Lower leg skin (tissue), 4 donors: Measurements from ENCODE around the gene IMP4. TPM values are rescaled to one million over a fixed set of nuclear protein-coding genes. Genes with fewer than 3 reads are reported as not detected.

Experiments
- DNase-seq, 2 donors: peaks; one replicate each; pipeline ENCODE4 v3.0.0-alpha.2; 2019; ENCODE audit warnings: low spot score in 2 of 2
- H3K4me3 ChIP-seq: fragments of 200-600 bp; sonication (generic); 2 replicates; pipeline ENCODE4 v1.5.1; 2017; ENCODE audit warnings: mild to moderate bottlenecking, low read depth; ENCODE audit not compliant: poor library complexity, severe bottlenecking
- POLR2A ChIP-seq, 2 donors: fragments of 450-650 bp; IDR thresholded peaks; one replicate each; pipeline ENCODE4 v1.6.1; 2016 to 2017; ENCODE audit warnings: antibody characterized with exemption in 2 of 2, mild to moderate bottlenecking in 1 of 2, moderate library complexity in 1 of 2
- WGBS, 2 donors: methylation state at CpG; one replicate each; pipeline ENCODE4 v1.1.5; 2018; 5-methylcytosine and 5-hydroxymethylcytosine counted together
- intact Hi-C: fragments of 100-400 bp; cut with DNase I; formaldehyde crosslinking; loops from one replicate; pipeline ENCODE4 v1.15.0; 2023; ENCODE audit warnings: low total_unique reads
- total RNA-seq, 4 donors: library from RNA; depleted of rRNA; stranded (reverse); fragments of >200 nt; gene quantifications; one replicate each; pipeline ENCODE4 v1.1.0, GENCODE V29; 2016
- TF ChIP-seq, protein P1 (sequence below), 3 donors: fragments of 450-650 bp; IDR thresholded peaks; one replicate each; pipeline ENCODE4 v1.5.1; 2016; ENCODE audit warnings: antibody characterized with exemption in 3 of 3, mild to moderate bottlenecking in 3 of 3, moderate library complexity in 2 of 3

IMP4 gene
- total RNA-seq, 4 donors from 2014 or later: 84.8 to 98.1 (median 97.0) TPM

DNA sequence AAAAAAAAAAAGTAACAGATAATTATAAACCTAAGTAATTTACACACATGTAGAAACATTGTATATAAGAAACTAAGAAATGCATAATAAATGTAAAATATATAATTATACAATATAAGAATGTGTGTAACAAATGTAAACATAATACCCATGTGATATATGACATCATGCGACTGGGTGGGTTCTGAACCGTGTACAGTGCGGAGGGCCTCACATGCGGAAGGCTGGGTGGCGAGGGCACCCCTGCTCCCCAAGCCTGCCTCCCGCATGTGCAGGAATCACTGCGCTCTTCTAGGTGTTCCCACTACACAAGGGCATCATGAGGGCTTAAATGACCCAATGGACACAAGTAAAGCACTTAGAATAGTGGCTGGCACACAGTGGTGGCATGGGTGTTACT lies 15.2 kb downstream of the IMP4 start:
- WGBS, 2 donors: 94 to 95% methylated on average over 7 of the region's 7 CpGs
- no peak overlapping the region for H3K4me3 ChIP-seq
- intact Hi-C loops: no loop called here
- TF ChIP-seq, protein P1, sequence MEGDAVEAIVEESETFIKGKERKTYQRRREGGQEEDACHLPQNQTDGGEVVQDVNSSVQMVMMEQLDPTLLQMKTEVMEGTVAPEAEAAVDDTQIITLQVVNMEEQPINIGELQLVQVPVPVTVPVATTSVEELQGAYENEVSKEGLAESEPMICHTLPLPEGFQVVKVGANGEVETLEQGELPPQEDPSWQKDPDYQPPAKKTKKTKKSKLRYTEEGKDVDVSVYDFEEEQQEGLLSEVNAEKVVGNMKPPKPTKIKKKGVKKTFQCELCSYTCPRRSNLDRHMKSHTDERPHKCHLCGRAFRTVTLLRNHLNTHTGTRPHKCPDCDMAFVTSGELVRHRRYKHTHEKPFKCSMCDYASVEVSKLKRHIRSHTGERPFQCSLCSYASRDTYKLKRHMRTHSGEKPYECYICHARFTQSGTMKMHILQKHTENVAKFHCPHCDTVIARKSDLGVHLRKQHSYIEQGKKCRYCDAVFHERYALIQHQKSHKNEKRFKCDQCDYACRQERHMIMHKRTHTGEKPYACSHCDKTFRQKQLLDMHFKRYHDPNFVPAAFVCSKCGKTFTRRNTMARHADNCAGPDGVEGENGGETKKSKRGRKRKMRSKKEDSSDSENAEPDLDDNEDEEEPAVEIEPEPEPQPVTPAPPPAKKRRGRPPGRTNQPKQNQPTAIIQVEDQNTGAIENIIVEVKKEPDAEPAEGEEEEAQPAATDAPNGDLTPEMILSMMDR (IDR thresholded peaks at IDR 0.05): no peak
- no peak for TF ChIP-seq POLR2A (IDR thresholded peaks at IDR 0.05)
- DNase-seq: peak in 1 of 2 donors; percentile 58

DNA sequence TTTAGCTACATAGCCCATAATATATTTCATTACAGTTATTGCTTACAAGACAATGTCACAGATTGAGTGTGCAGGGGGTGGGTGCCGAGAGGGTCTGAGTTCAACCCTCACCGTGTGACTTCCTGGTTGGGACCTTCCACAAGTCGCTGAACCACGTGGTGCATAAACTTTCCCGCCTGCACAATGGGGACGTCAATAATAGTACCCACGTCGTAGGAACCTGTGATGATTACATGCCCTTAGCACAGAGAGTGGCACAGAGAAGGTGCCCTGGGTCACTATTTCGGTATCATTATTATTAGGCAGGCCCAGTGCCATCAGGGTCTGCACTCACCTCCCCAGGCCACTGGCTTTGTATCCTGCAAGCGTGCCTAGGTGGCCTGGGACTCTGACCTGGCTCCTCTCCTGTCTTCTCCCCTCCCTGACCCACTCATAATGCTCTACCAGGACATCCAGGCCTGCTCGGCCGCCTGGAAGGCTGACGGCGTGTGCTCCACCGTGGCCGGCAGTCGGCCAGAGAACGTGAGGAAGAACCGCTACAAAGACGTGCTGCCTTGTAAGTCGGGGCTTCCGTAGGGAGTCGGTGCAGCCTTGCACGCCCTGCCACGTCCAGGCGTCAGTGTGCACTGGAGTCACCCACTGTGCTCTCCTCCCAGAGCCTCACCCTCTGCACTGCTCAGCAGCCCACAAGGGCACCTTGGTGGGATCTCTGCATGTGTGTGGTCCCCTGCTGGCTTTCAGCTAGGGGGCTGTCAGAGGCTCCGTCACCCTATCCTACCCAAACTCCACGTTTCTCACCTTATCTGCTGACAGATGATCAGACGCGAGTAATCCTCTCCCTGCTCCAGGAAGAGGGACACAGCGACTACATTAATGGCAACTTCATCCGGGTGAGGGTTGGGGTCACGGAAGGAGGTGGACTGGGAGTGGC lies 16.0 kb downstream of the IMP4 start:
- WGBS, 2 donors: 92 to 95% methylated on average over 28 to 33 of the region's 33 CpGs
- no peak overlapping the region for H3K4me3 ChIP-seq
- TF ChIP-seq, protein P1 (IDR thresholded peaks at IDR 0.05): no peak
- TF ChIP-seq POLR2A (IDR thresholded peaks at IDR 0.05): no peak
- DNase-seq: peak in 1 of 2 donors; percentile 59
- intact Hi-C loops: no loop called here

DNA sequence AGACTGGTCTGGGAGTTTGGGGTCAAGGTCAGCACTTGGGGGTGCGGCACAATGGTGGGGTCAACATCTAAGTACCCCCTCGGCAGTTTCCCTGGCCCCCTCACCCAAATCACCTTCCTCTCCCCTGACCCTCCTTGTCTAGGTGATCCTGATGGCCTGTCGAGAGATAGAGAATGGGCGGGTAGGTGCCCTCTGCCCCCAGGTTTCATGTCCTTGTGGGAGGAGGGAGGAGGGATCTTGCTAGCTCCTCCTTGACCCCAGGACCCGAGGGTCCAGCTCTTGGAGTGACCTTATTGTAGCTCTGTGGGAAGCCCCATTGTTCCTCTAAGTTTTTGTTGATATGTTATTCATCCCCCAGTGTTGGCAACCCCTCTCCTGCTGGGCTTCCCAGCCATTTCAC lies 16.8 kb downstream of the IMP4 start:
- no peak overlapping the region for H3K4me3 ChIP-seq
- intact Hi-C loops: no loop called here
- DNase-seq: no peak
- TF ChIP-seq, protein P1 (IDR thresholded peaks at IDR 0.05): no peak
- TF ChIP-seq POLR2A (IDR thresholded peaks at IDR 0.05): no peak
- WGBS, 2 donors: 78 to 87% methylated on average over 5 of the region's 5 CpGs

DNA sequence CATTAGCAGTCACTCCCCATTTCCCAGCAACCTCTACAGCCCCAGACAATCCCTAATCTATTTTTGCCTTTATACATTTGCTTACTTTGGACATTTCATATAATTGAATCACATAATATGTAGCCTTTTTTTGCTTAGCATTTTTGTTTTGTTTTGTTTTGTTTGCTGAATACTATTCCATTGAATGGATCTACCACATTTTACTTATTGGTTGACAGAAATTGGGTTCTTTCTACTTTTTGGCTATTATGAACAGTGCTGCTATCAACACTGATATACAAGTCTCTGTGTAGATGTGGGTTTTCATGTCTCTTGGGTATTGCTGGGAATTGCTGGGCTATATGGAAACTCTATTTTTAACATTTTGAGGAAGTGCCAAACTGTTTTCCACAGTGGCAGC lies 20.8 kb downstream of the IMP4 start:
- intact Hi-C loops: no loop called here
- H3K4me3 ChIP-seq: no peak overlapping the region
- no peak for DNase-seq
- TF ChIP-seq, protein P1 (IDR thresholded peaks at IDR 0.05): no peak

DNA sequence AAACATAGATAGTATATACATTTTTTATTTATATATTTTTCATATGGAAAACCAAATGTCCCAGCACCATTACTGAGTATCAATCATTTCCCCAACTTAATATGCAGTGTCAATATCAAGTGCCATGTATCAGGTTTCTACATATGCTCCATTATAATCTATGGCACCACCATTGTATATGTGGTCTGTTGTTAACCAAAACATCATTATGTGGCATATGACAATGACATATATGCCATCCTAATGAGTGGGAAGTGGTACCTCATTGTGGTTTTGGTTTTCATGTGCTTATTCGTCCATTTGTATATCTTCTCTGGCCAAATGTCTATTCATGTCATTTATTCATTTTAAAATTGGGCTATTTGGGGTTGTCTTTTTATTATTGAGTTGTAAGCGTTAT lies 22.4 kb downstream of the IMP4 start:
- H3K4me3 ChIP-seq: no peak overlapping the region
- DNase-seq: no peak
- TF ChIP-seq, protein P1 (IDR thresholded peaks at IDR 0.05): no peak
- TF ChIP-seq POLR2A (IDR thresholded peaks at IDR 0.05): no peak
- WGBS, 2 donors: 85 to 96% methylated on average over 2 of the region's 2 CpGs
- intact Hi-C loops: no loop called here
